Measurements from ENCODE around the gene POP4.

The POP4 gene

GRCh38 chr19:29576761-29577648 lies 29.1 kb upstream of the POP4 start:
- DNase-seq: no peak

GRCh38 chr19:29577649-29577963 lies 28.5 kb upstream of the POP4 start:
- DNase-seq: no peak

- DNase-seq: no peak
Observed at GRCh38 chr19:29578349-29578748, 27.7 kb upstream of the POP4 start.

GRCh38 chr19:29579308-29579910 lies 26.7 kb upstream of the POP4 start:
- no peak for DNase-seq

- DNase-seq: no peak
Observed at GRCh38 chr19:29581398-29581797, 24.7 kb upstream of the POP4 start.

GRCh38 chr19:29583196-29583999 lies 22.7 kb upstream of the POP4 start:
- peak in 1 of 5 donors; percentile 68 for DNase-seq

GRCh38 chr19:29586401-29586800 lies 19.7 kb upstream of the POP4 start:
- DNase-seq: no peak

GRCh38 chr19:29587059-29587458 lies 19.0 kb upstream of the POP4 start:
- no peak for DNase-seq

- peak in 3 of 5 donors; percentile 4 to 95 (median 21) for DNase-seq
Observed at GRCh38 chr19:29587518-29587986, 18.5 kb upstream of the POP4 start.

GRCh38 chr19:29588095-29588494 lies 18.0 kb upstream of the POP4 start:
- DNase-seq: no peak

GRCh38 chr19:29590278-29590677 lies 15.8 kb upstream of the POP4 start:
- DNase-seq: no peak

- no peak for DNase-seq
Observed at GRCh38 chr19:29591670-29592069, 14.4 kb upstream of the POP4 start.

GRCh38 chr19:29593869-29594268 lies 12.2 kb upstream of the POP4 start:
- DNase-seq: no peak

- DNase-seq: no peak
Observed at GRCh38 chr19:29596080-29596727, 9.9 kb upstream of the POP4 start.

- no peak for DNase-seq
Observed at GRCh38 chr19:29596885-29597525, 9.1 kb upstream of the POP4 start.

GRCh38 chr19:29598036-29598435 lies 8.0 kb upstream of the POP4 start:
- no peak for DNase-seq

GRCh38 chr19:29598496-29598895 lies 7.6 kb upstream of the POP4 start:
- no peak for DNase-seq

- no peak for DNase-seq
Observed at GRCh38 chr19:29603308-29603707, 2.8 kb upstream of the POP4 start.

GRCh38 chr19:29606420-29606747 lies 301 bp downstream of the POP4 start:
- no peak for DNase-seq

GRCh38 chr19:29609636-29610035 lies 3.6 kb downstream of the POP4 start:
- DNase-seq: no peak

GRCh38 chr19:29610213-29610573 lies 4.1 kb downstream of the POP4 start:
- no peak for DNase-seq

- DNase-seq: peak; percentile 60 to 85 (median 77)
Observed at GRCh38 chr19:29610574-29611271, 4.6 kb downstream of the POP4 start.

All from T-helper 1 cell (primary cell).